Neutrophil (primary cell): ENCODE data around the gene CDNF.

Source experiments
- H3K27ac ChIP-seq: fragments of 200-600 bp; sonication (generic); 2 replicates; pipeline ENCODE4 v1.5.1; 2016; ENCODE audit warnings: mild to moderate bottlenecking, moderate library complexity
- H3K27me3 ChIP-seq: fragments of 200-600 bp; sonication (generic); 2 replicates; pipeline ENCODE4 v1.6.0; 2016; ENCODE audit warnings: mild to moderate bottlenecking
- H3K36me3 ChIP-seq: fragments of 200-600 bp; sonication (generic); 2 replicates; pipeline ENCODE4 v1.5.1; 2017
- H3K4me1 ChIP-seq, 2 experiments: fragments of 200-600 bp in 1 of 2; sonication (generic) in 1 of 2; 1 replicate in 1 of 2; 2 replicates in 1 of 2; pipeline versions ENCODE4 v1.5.1 to v1.6.1; 2013 to 2016; ENCODE audit warnings: low read depth in 1 of 2, low read length in 1 of 2, mild to moderate bottlenecking in 1 of 2, moderate library complexity in 1 of 2; ENCODE audit not compliant: control insufficient read depth in 1 of 2, insufficient read depth in 1 of 2
- H3K4me3 ChIP-seq, 2 experiments: fragments of 200-600 bp in 1 of 2; sonication (generic) in 1 of 2; 1 replicate in 1 of 2; 2 replicates in 1 of 2; pipeline ENCODE4 v1.5.1; 2013 to 2016; ENCODE audit warnings: low read depth in 1 of 2, low read length in 1 of 2, mild to moderate bottlenecking in 1 of 2, moderate library complexity in 1 of 2
- H3K9me3 ChIP-seq: fragments of 200-600 bp; sonication (generic); 2 replicates; pipeline ENCODE4 v1.5.1; 2016
- TF ChIP-seq, protein P1 (sequence below): fragments of 200-600 bp; sonication (generic); IDR thresholded peaks from 2 replicates; pipeline ENCODE4 v1.5.1; 2016; ENCODE audit warnings: antibody characterized with exemption

Gene CDNF

DNA sequence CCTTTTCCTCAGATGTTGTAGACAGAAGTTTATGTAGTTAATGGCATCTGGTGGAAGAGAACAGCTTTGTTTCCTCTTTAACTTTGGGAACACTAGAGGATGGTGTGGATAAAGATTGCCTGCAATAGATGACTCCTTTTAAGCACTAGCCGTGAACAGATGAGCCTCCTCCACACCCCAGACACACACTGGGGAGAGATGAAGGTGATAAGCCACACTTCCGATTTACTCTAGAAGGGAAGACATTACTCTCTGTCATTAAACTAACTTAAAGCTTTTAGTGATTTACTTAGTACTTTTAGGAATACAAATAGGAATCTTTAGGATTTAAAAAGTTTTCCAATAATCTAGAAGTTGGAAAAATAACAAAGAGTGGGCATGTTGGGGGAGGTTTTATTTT is 7.1 kb upstream of the CDNF start:
- H3K4me1 ChIP-seq: no peaks in the 10 kb centered on the region

DNA sequence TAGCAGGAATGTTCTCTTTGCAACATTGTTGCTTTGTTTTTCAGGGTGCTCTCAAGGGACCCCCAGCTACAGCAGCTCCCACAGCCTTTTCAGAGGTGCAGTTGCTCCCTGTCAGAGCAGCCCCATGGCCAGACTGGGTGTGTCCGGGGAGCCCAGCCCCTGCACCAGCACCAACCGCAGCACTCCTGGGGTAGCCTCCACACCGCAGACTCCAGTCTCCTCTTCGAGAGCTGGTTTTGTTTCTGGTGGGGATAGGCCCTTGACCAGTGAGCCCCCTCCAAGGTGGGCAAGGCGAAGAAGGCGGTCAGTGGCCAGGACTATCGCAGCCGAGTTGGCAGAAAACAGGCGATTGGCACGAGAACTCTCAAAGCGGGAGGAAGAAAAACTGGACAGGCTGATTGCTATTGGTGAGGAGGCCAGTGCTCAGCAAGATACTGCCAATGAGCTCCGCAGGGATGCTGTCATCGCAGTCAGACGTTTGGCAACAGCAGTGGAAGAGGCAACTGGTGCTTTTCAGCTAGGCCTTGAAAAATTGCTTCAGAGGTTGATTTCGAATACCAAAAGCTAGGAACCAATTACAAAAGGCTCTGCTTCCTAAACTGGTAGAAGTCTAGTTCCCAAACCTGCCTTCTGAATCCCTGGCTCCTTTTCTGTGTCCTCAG is 5.6 kb upstream of the CDNF start:
- H3K4me1 ChIP-seq: peaks cover 11 to 13% of the 10 kb centered on the region in 2 experiments

More for the DNA sequence above, 7.1 kb upstream of the CDNF start:
- no peaks in the 10 kb centered on the region for H3K9me3 ChIP-seq
- no peak overlapping the region for H3K27ac ChIP-seq
- TF ChIP-seq, protein P1, sequence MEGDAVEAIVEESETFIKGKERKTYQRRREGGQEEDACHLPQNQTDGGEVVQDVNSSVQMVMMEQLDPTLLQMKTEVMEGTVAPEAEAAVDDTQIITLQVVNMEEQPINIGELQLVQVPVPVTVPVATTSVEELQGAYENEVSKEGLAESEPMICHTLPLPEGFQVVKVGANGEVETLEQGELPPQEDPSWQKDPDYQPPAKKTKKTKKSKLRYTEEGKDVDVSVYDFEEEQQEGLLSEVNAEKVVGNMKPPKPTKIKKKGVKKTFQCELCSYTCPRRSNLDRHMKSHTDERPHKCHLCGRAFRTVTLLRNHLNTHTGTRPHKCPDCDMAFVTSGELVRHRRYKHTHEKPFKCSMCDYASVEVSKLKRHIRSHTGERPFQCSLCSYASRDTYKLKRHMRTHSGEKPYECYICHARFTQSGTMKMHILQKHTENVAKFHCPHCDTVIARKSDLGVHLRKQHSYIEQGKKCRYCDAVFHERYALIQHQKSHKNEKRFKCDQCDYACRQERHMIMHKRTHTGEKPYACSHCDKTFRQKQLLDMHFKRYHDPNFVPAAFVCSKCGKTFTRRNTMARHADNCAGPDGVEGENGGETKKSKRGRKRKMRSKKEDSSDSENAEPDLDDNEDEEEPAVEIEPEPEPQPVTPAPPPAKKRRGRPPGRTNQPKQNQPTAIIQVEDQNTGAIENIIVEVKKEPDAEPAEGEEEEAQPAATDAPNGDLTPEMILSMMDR: no peak
- no peak overlapping the region for H3K4me3 ChIP-seq
- H3K27me3 ChIP-seq: no peaks in the 10 kb centered on the region
- peaks cover 49% of the 10 kb centered on the region for H3K36me3 ChIP-seq

DNA sequence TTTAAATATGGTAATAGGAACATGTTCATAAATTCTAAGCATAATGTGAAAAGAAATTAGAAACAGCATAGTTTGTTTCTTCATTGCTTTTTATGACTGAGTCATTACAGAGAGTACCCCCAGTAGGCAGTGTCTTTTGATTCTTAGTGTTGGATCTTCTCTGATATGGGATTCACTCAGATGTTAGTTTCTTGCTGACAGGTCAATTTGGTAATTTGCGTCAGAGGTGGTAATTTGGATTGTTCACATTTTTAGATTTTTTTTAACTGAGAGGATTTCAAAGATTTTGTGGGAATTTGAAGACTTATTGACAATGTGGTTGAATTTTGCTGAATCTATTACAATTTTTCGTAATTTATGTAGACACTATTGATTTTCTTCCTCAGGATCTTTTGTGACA is 2.3 kb upstream of the CDNF start:
- no peaks in the 10 kb centered on the region for H3K27me3 ChIP-seq
- no peak overlapping the region for H3K27ac ChIP-seq
- H3K36me3 ChIP-seq: peaks cover 38% of the 10 kb centered on the region
- H3K4me1 ChIP-seq: peaks cover 20% of the 10 kb centered on the region in 2 experiments
- H3K9me3 ChIP-seq: no peaks in the 10 kb centered on the region
- TF ChIP-seq, protein P1: no peak
- H3K4me3 ChIP-seq: no peak overlapping the region

More for the DNA sequence above, 5.6 kb upstream of the CDNF start:
- TF ChIP-seq, protein P1: no peak
- H3K36me3 ChIP-seq: peaks cover 38% of the 10 kb centered on the region
- H3K4me3 ChIP-seq: no peak overlapping the region
- no peaks in the 10 kb centered on the region for H3K27me3 ChIP-seq
- no peak overlapping the region for H3K27ac ChIP-seq
- H3K9me3 ChIP-seq: no peaks in the 10 kb centered on the region

DNA sequence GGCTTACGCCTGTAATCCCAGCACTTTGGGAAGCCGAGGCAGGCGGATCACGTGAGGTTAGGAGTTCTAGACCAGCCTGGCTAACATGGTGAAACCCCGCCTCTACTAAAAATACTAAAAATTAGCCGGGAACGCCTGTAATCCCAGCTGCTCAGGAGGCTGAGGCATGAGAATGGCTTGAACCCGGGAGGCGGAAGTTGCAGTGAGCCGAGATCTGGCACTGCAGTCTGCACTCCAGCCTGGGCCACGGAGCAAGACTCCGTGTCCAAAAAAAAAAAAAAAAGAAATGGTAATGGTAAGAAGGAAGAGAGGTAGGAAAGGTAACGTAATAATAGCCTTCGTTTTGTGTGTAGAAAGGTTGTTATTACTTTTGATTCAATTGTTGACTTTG is 1.5 kb upstream of the CDNF start:
- Histone ChIP-seq H3K9me3 (no peaks in the 10 kb centered on the region), H3K27me3 (no peaks in the 10 kb centered on the region), H3K4me1 (peaks cover 20% of the 10 kb centered on the region in 2 experiments), H3K4me3 (peak overlapping the region; percentile 84 to 99), H3K27ac (peak overlapping the region; percentile 87), H3K36me3 (peaks cover 34% of the 10 kb centered on the region)
- TF ChIP-seq, protein P1: no peak

DNA sequence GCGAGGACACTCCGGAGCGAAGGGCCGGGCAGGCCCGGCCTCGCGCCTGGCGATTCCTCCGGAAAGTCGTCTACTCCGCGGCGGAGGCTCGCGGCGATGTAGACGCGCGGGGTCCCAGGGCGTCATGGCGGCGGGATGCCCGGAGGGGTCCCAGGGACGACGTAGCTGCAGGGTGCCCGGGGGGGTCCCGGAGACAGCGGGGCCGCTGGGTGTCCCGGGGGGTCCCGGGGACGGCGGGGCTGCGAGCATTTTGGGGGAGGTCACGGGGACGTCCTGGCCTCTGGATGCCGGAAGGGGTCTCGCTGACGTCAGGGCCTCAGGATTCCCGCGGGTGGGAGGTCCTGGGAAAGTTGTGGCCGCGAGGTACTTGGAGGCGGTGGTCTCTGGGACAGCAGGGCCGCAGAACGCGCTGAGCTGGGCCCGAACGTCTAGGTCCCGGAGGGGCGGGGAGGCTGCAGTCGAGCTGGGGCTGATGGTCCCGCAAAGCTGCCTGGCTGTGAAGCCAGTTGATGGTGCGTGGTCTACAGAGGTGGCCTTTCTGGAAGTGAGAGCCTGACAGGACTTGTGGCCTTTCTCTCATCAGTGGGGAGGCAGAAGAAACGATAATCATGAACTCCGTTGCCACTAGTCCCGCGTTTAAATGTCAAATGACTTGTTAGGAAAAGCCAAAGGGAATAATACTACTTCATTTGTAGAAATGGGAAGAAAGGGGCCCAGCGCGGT is 906 bp upstream of the CDNF start:
- Histone ChIP-seq H3K36me3 (peaks cover 29% of the 10 kb centered on the region), H3K4me3 (peak overlapping the region; percentile 84 to 99), H3K9me3 (no peaks in the 10 kb centered on the region), H3K27me3 (no peaks in the 10 kb centered on the region), H3K27ac (peak overlapping the region; percentile 87), H3K4me1 (peaks cover 20% of the 10 kb centered on the region in 2 experiments)
- TF ChIP-seq, protein P1: no peak
